IMR-90 (cell line): ENCODE measurements around the gene HHIPL1. TPM values are rescaled to one million over a fixed set of nuclear protein-coding genes. Genes with fewer than 3 reads are reported as not detected.

ENCODE experiments used
- ATAC-seq: fragments of 200-7000 bp; cut with Tn5 transposase; 2 replicates; pipeline ENCODE4 v1.9.1; 2020; ENCODE audit warnings: low read depth, mild to moderate bottlenecking, moderate library complexity
- BruUV-seq: library from RNA; stranded (reverse); fragments of 400-500 nt; replicated peaks from 2 replicates; lab custom pipeline; 2021; lab: Mats Ljungman, UMichigan
- CTCF ChIA-PET: fragments of 300-600 bp; formaldehyde crosslinking; extraction: SDS; loops from one replicate; lab custom pipeline; 2021; ENCODE audit warnings: antibody characterized with exemption; lab: Yijun Ruan, JAX
- POLR2A ChIA-PET: fragments of 300-600 bp; sonication (Branson Sonifier 250); formaldehyde crosslinking; loops from one replicate; lab custom pipeline; 2022; ENCODE audit warnings: antibody characterized with exemption; ENCODE audit not compliant: unreplicated experiment; lab: Charles Lee
- DNase-seq: peaks from one replicate; pipeline ENCODE4 v3.0.0; 2013
- H2AFZ ChIP-seq: replicated peaks from 2 replicates; pipeline ENCODE3; 2013; ENCODE audit warnings: low read length, mild to moderate bottlenecking; ENCODE audit not compliant: poor library complexity
- H2AK5ac ChIP-seq: 2 replicates; pipeline ENCODE4 v1.6.1; 2013; ENCODE audit warnings: low read depth, low read length, inconsistent platforms
- H2AK9ac ChIP-seq: replicated peaks from 2 replicates; pipeline ENCODE3; 2013; ENCODE audit warnings: mild to moderate bottlenecking, low read depth, low read length, moderate library complexity; ENCODE audit not compliant: poor library complexity
- H2BK120ac ChIP-seq: 2 replicates; pipeline ENCODE4 v1.6.1; 2013; ENCODE audit warnings: low read depth, low read length, inconsistent platforms
- H2BK15ac ChIP-seq: 3 replicates; pipeline ENCODE4 v1.6.1; 2013; ENCODE audit warnings: low read depth, low read length, inconsistent platforms
- H2BK20ac ChIP-seq: 2 replicates; pipeline ENCODE4 v1.6.1; 2013; ENCODE audit warnings: low read depth, mild to moderate bottlenecking, inconsistent platforms, low read length, moderate library complexity
- H2BK5ac ChIP-seq: 2 replicates; pipeline ENCODE4 v1.6.1; 2013; ENCODE audit warnings: mild to moderate bottlenecking, low read depth, low read length, inconsistent platforms; ENCODE audit not compliant: poor library complexity, severe bottlenecking
- H3K14ac ChIP-seq: replicated peaks from 2 replicates; pipeline ENCODE4 v1.6.1; 2013; ENCODE audit warnings: low read depth, low read length, inconsistent platforms
- H3K18ac ChIP-seq: 2 replicates; pipeline ENCODE4 v1.6.1; 2013; ENCODE audit warnings: low read depth, low read length, control low read depth
- H3K23ac ChIP-seq: 2 replicates; pipeline ENCODE4 v1.6.1; 2013; ENCODE audit warnings: low read depth, low read length, inconsistent platforms
- H3K27ac ChIP-seq: 2 replicates; pipeline ENCODE4 v1.5.1; 2013; ENCODE audit warnings: mild to moderate bottlenecking, control low read depth, low read length; ENCODE audit not compliant: insufficient read depth
- H3K27me3 ChIP-seq: 2 replicates; pipeline ENCODE4 v1.6.1; 2013; ENCODE audit warnings: low read length; ENCODE audit not compliant: control insufficient read depth, insufficient read depth
- H3K36me3 ChIP-seq: 2 replicates; pipeline ENCODE4 v1.6.1; 2013; ENCODE audit warnings: low read length, mixed read lengths; ENCODE audit not compliant: control insufficient read depth, insufficient read depth
- H3K4ac ChIP-seq: 2 replicates; pipeline ENCODE4 v1.6.1; 2013; ENCODE audit warnings: low read depth, low read length, inconsistent platforms
- H3K4me1 ChIP-seq: 2 replicates; pipeline ENCODE4 v1.6.1; 2013; ENCODE audit warnings: low read length, mixed read lengths; ENCODE audit not compliant: control insufficient read depth, insufficient read depth
- H3K4me2 ChIP-seq: 2 replicates; pipeline ENCODE4 v1.6.1; 2013; ENCODE audit warnings: low read depth, mild to moderate bottlenecking, control low read depth, low read length, moderate library complexity
- H3K4me3 ChIP-seq: 2 replicates; pipeline ENCODE4 v1.5.1; 2013; ENCODE audit warnings: low read depth, mild to moderate bottlenecking, control low read depth, low read length, moderate library complexity; ENCODE audit not compliant: insufficient read depth
- H3K56ac ChIP-seq: 2 replicates; pipeline ENCODE4 v1.6.1; 2013; ENCODE audit warnings: low read length, inconsistent platforms; ENCODE audit not compliant: insufficient read depth; ENCODE audit errors: extremely low read depth
- H3K79me1 ChIP-seq, 2 experiments: 2 replicates each; pipeline ENCODE4 v1.6.1; 2013; ENCODE audit warnings: low read length in 2 of 2, inconsistent platforms in 1 of 2, low read depth in 1 of 2
- H3K9ac ChIP-seq: 2 replicates; pipeline ENCODE4 v1.6.1; 2013; ENCODE audit warnings: low read depth, low read length, control low read depth
- H3K9me1 ChIP-seq: 2 replicates; pipeline ENCODE4 v1.6.1; 2013; ENCODE audit warnings: low read length, inconsistent platforms; ENCODE audit not compliant: insufficient read depth
- H3K9me3 ChIP-seq: 2 replicates; pipeline ENCODE4 v1.6.1; 2013; ENCODE audit warnings: low read length; ENCODE audit not compliant: control insufficient read depth, insufficient read depth
- H4K20me1 ChIP-seq: 2 replicates; pipeline ENCODE4 v1.6.1; 2013; ENCODE audit warnings: low read length, inconsistent platforms; ENCODE audit not compliant: insufficient read depth
- H4K5ac ChIP-seq: 2 replicates; pipeline ENCODE4 v1.6.1; 2013; ENCODE audit warnings: mild to moderate bottlenecking, low read depth, low read length, control low read depth
- H4K8ac ChIP-seq, 2 experiments: 2 replicates each; pipeline ENCODE4 v1.6.1; 2013; ENCODE audit warnings: low read depth in 2 of 2, low read length in 2 of 2, control low read depth in 1 of 2, inconsistent platforms in 1 of 2
- H4K91ac ChIP-seq: 2 replicates; pipeline ENCODE4 v1.6.1; 2013; ENCODE audit warnings: low read depth, low read length, inconsistent platforms; ENCODE audit not compliant: insufficient read depth
- BHLHE40 ChIP-seq: fragments of 150-350 bp; IDR thresholded peaks from 2 replicates; pipeline ENCODE4 v1.6.1; 2016; ENCODE audit warnings: mild to moderate bottlenecking, low read depth, low read length
- CEBPB ChIP-seq: IDR thresholded peaks from 2 replicates; pipeline ENCODE4 v1.6.1; 2012; ENCODE audit warnings: low read depth, low read length, improper control_type of control experiment
- CHD1 ChIP-seq: IDR thresholded peaks from 2 replicates; pipeline ENCODE4 v1.6.1; 2012; ENCODE audit warnings: low read depth, low read length, improper control_type of control experiment
- CTCF ChIP-seq: conservative IDR thresholded peaks from 2 replicates; pipeline ENCODE4 v1.5.1; 2012; ENCODE audit warnings: mild to moderate bottlenecking, low read depth, low read length, improper control_type of control experiment
- ELK1 ChIP-seq: fragments of 150-350 bp; IDR thresholded peaks from 2 replicates; pipeline ENCODE4 v1.6.1; 2016; ENCODE audit warnings: low read depth, mild to moderate bottlenecking, low read length, moderate library complexity, borderline replicate concordance
- FOS ChIP-seq: fragments of 150-350 bp; IDR thresholded peaks from 2 replicates; pipeline ENCODE4 v1.6.1; 2016; ENCODE audit warnings: low read depth, low read length
- MAFK ChIP-seq: IDR thresholded peaks from 2 replicates; pipeline ENCODE4 v1.6.1; 2012; ENCODE audit warnings: low read depth, low read length, improper control_type of control experiment
- MAZ ChIP-seq: IDR thresholded peaks from 2 replicates; pipeline ENCODE4 v1.6.1; 2012; ENCODE audit warnings: low read depth, mild to moderate bottlenecking, low read length, improper control_type of control experiment, moderate library complexity, borderline replicate concordance
- MXI1 ChIP-seq: IDR thresholded peaks from 2 replicates; pipeline ENCODE4 v1.6.1; 2012; ENCODE audit warnings: low read depth, mild to moderate bottlenecking, low read length, moderate library complexity, borderline replicate concordance
- NFE2L2 ChIP-seq: fragments of 150-350 bp; IDR thresholded peaks from 2 replicates; pipeline ENCODE4 v1.6.1; 2016; ENCODE audit warnings: low read depth, mild to moderate bottlenecking, low read length
- POLR2A ChIP-seq: IDR thresholded peaks from 2 replicates; pipeline ENCODE4 v1.6.1; 2012; ENCODE audit warnings: mild to moderate bottlenecking, low read depth, low read length
- RAD21 ChIP-seq: IDR thresholded peaks from 2 replicates; pipeline ENCODE4 v1.6.1; 2012; ENCODE audit warnings: low read length, improper control_type of control experiment
- RCOR1 ChIP-seq: IDR thresholded peaks from 2 replicates; pipeline ENCODE4 v1.6.1; 2012; ENCODE audit warnings: mild to moderate bottlenecking, low read length, improper control_type of control experiment; ENCODE audit not compliant: insufficient replicate concordance
- RFX5 ChIP-seq: IDR thresholded peaks from 2 replicates; pipeline ENCODE4 v1.8.0; 2012; ENCODE audit warnings: low read depth, mild to moderate bottlenecking, low read length, moderate library complexity
- SMC3 ChIP-seq: fragments of 150-350 bp; IDR thresholded peaks from 2 replicates; pipeline ENCODE4 v1.6.1; 2016; ENCODE audit warnings: low read depth, mild to moderate bottlenecking, antibody characterized with exemption, low read length, moderate library complexity
- USF2 ChIP-seq: fragments of 150-350 bp; IDR thresholded peaks from 2 replicates; pipeline ENCODE4 v1.6.1; 2017; ENCODE audit warnings: mild to moderate bottlenecking, antibody characterized with exemption, low read length, low read depth
- WGBS, 2 experiments: methylation state at CpG; one replicate each; pipeline versions ENCODE4 v1.1.5 to v1.1.7; 2013; ENCODE audit warnings: missing lambda C conversion rate in 2 of 2; ENCODE audit not compliant: insufficient read length in 1 of 2; ENCODE audit errors: extremely low coverage in 2 of 2; 5-methylcytosine and 5-hydroxymethylcytosine counted together
- dilution Hi-C: fragments of 300-500 bp; cut with HindIII; formaldehyde crosslinking; loops from one replicate; pipeline ENCODE4 v1.14.3; 2018; ENCODE audit warnings: low sequenced_read_pairs; ENCODE audit not compliant: unreplicated experiment
- in situ Hi-C: fragments of 300-500 bp; cut with MboI; formaldehyde crosslinking; loops from 3 replicates; pipeline ENCODE4 v1.14.3; 2019; ENCODE audit warnings: low sequenced_read_pairs, inconsistent platforms, mixed read lengths
- intact Hi-C: fragments of 100-400 bp; cut with micrococcal nuclease; formaldehyde crosslinking; loops from 2 replicates; pipeline ENCODE4 v1.10.0; 2022
- polyA plus RNA-seq, 3 experiments: library from polyadenylated mRNA; depleted of rRNA; stranded (reverse); fragments of >200 nt; gene quantifications; 2 replicates each; pipeline ENCODE4 v1.2.3, GENCODE V29; 2012; ENCODE audit warnings: low replicate concordance in 1 of 3
- total RNA-seq: library from RNA; depleted of rRNA; stranded (reverse); fragments of >200 nt; gene quantifications from 2 replicates; pipeline ENCODE4 v1.2.3, GENCODE V29; 2012

Gene HHIPL1
- total and polyA plus RNA-seq, 2 of the 4 experiments (the other 2 are of a cell fraction), result 0.65 to 0.72 TPM

- dilution Hi-C loops, result no loop called here
- Histone ChIP-seq H3K27ac (no peak overlapping the region), H4K91ac (no peak overlapping the region), H3K79me1 (peaks cover 0 to 14% of the 10 kb centered on the region in 2 experiments; a peak in 2 of 4 replicates), H2BK120ac (no peak overlapping the region), H2BK5ac (no peak overlapping the region), H4K5ac (no peak overlapping the region), H4K8ac (no peak overlapping the region), H3K4ac (no peak overlapping the region), H3K27me3 (no peaks in the 10 kb centered on the region), H2AK9ac (no peak overlapping the region), H3K18ac (no peak overlapping the region), H3K36me3 (no peaks in the 10 kb centered on the region), H3K56ac (no peak overlapping the region), H3K9me1 (no peaks in the 10 kb centered on the region), H2AFZ (no peak overlapping the region), H3K4me2 (no peak overlapping the region), H3K9ac (no peak overlapping the region), H3K4me3 (no peak overlapping the region), H3K9me3 (no peaks in the 10 kb centered on the region), H3K4me1 (peaks cover 13% of the 10 kb centered on the region), H4K20me1 (0 out of 2 replicates have a peak, but pooled peaks cover 1% of the 10 kb centered on the region), H2AK5ac (no peak overlapping the region), H2BK15ac (no peak overlapping the region), H3K14ac (no peak overlapping the region), H3K23ac (no peak overlapping the region), H2BK20ac (no peak overlapping the region)
- no CpG with 5 or more reads among the region's 2 CpGs for WGBS, 2 experiments
- in situ Hi-C loops, result no loop called here
- no TSS peak for BruUV-seq
- CTCF ChIA-PET, result no interaction called here
- DNase-seq, result no peak
- TF ChIP-seq RAD21 (no peak), ELK1 (no peak), MAFK (no peak), CHD1 (no peak), MXI1 (no peak), BHLHE40 (no peak), MAZ (no peak), FOS (no peak), NFE2L2 (no peak), SMC3 (no peak), RCOR1 (no peak), RFX5 (no peak), POLR2A (no peak), CTCF (no peak), CEBPB (no peak), USF2 (no peak)
- POLR2A ChIA-PET, result no interaction called here
- no peak for ATAC-seq
- intact Hi-C loops, result no loop called here
These were observed 36.3 kb upstream of the HHIPL1 start for GRCh38 chr14:99608591-99608990.
